ENCODE results near the gene RNF43.

RNF43 gene

GRCh38 chr17:58377093-58377601, 40.2 kb downstream of the RNF43 start:
- no peak for DNase-seq (ENCODE audit: insufficient read length, low spot score)
- no peak for FAIRE-seq
- no peak for TF ChIP-seq CTCF (IDR thresholded peaks at IDR 0.05; ENCODE audit: insufficient read depth, missing control alignments)

- DNase-seq (ENCODE audit: insufficient read length, low spot score) (no peak), FAIRE-seq (no peak)
- no peak for TF ChIP-seq CTCF (IDR thresholded peaks at IDR 0.05; ENCODE audit: insufficient read depth, missing control alignments)
These were observed 40.8 kb downstream of the RNF43 start for GRCh38 chr17:58376472-58377000.

- no peak for TF ChIP-seq CTCF (IDR thresholded peaks at IDR 0.05; ENCODE audit: insufficient read depth, missing control alignments)
- FAIRE-seq (no peak), DNase-seq (ENCODE audit: insufficient read length, low spot score) (no peak)
These were observed 41.5 kb downstream of the RNF43 start for GRCh38 chr17:58375811-58376210.

GRCh38 chr17:58375256-58375655, 42.1 kb downstream of the RNF43 start:
- no peak for TF ChIP-seq CTCF (IDR thresholded peaks at IDR 0.05; ENCODE audit: insufficient read depth, missing control alignments)
- FAIRE-seq (no peak), DNase-seq (ENCODE audit: insufficient read length, low spot score) (no peak)

- FAIRE-seq (no peak), DNase-seq (ENCODE audit: insufficient read length, low spot score) (no peak)
- TF ChIP-seq CTCF (IDR thresholded peaks at IDR 0.05; ENCODE audit: insufficient read depth, missing control alignments): no peak
These were observed 43.4 kb downstream of the RNF43 start for GRCh38 chr17:58373923-58374322.

- no peak for FAIRE-seq
- no peak for DNase-seq (ENCODE audit: insufficient read length, low spot score)
- no peak for TF ChIP-seq CTCF (IDR thresholded peaks at IDR 0.05; ENCODE audit: insufficient read depth, missing control alignments)
These were observed 44.3 kb downstream of the RNF43 start for GRCh38 chr17:58373003-58373402.

- FAIRE-seq (no peak), DNase-seq (ENCODE audit: insufficient read length, low spot score) (no peak)
- TF ChIP-seq CTCF (IDR thresholded peaks at IDR 0.05; ENCODE audit: insufficient read depth, missing control alignments): no peak
These were observed 45.9 kb downstream of the RNF43 start for GRCh38 chr17:58371300-58371950.
